Measurements from ENCODE around the gene BCKDHA. TPM values are rescaled to one million over a fixed set of nuclear protein-coding genes. Genes with fewer than 3 reads are reported as not detected.

BCKDHA gene
- total and polyA plus RNA-seq, 9 of the 15 experiments (the other 6 are each of a cell fraction or from before 2014, with no cell fraction given), result 4.5 to 52.5 (median 14.1) TPM

- TF ChIP-seq FOXP4 (CRISPR knock-in tag; IDR thresholded peaks at IDR 0.05; ENCODE audit: borderline replicate concordance), result no peak
- TF ChIP-seq ZNF280A (IDR thresholded peaks at IDR 0.05; ENCODE audit: low read depth, partially characterized antibody), result no peak
- TF ChIP-seq MTF1 (CRISPR knock-in tag; IDR thresholded peaks at IDR 0.05; ENCODE audit: borderline replicate concordance), result no peak
- TF ChIP-seq SNAPC5 (CRISPR knock-in tag; IDR thresholded peaks at IDR 0.05), result no peak
- TF ChIP-seq VEZF1 (CRISPR knock-in tag; IDR thresholded peaks at IDR 0.05), result peak; percentile 94
- no peak for TF ChIP-seq LCOR (CRISPR knock-in tag; IDR thresholded peaks at IDR 0.05)
- no peak for TF ChIP-seq ZNF3 (CRISPR knock-in tag; IDR thresholded peaks at IDR 0.05)
- TF ChIP-seq CXXC5 (CRISPR knock-in tag; IDR thresholded peaks at IDR 0.05), result no peak
- TF ChIP-seq PATZ1 (CRISPR knock-in tag; IDR thresholded peaks at IDR 0.05; ENCODE audit: borderline replicate concordance), result no peak
- TF ChIP-seq SPI1 (IDR thresholded peaks at IDR 0.05; ENCODE audit: borderline replicate concordance, low read depth, low read length), result no peak
- peak; percentile 50 for TF ChIP-seq KDM5B (IDR thresholded peaks at IDR 0.05; ENCODE audit: insufficient replicate concordance, low read depth, low read length)
- no peak for TF ChIP-seq ZNF766 (CRISPR knock-in tag; conservative IDR thresholded peaks at IDR 0.05)
- TF ChIP-seq PHF8 (IDR thresholded peaks at IDR 0.05; ENCODE audit: borderline replicate concordance, low read length), result peak; percentile 52; the same call in 1 of the 2 replicates
- peak; percentile 74; the same call in 1 of the 2 replicates for TF ChIP-seq ZBTB7A (IDR thresholded peaks at IDR 0.05; ENCODE audit: borderline replicate concordance, control insufficient read depth, low read depth, low read length)
- peak; percentile 76 for TF ChIP-seq ZFX (CRISPR knock-in tag; IDR thresholded peaks at IDR 0.05)
- TF ChIP-seq ELK3 (CRISPR knock-in tag; IDR thresholded peaks at IDR 0.05), result no peak
- TF ChIP-seq POLR2B (IDR thresholded peaks at IDR 0.05; ENCODE audit: low read depth, partially characterized antibody), result peak; percentile 43
- TF ChIP-seq SUPT5H (IDR thresholded peaks at IDR 0.05), result peak; percentile 41; the same call in 1 of the 2 replicates
- TF ChIP-seq ARNT (IDR thresholded peaks at IDR 0.05), result no peak
Observed at GRCh38 chr19:41426952-41427646, 29.5 kb downstream of the BCKDHA start, which contains the start of gene B3GNT8 (continued).

Measured in K562 (cell line).